GM18861 (cell line): ENCODE results near the gene BCAN.

Experiments used
- ATAC-seq: cut with Tn5 transposase; IDR thresholded peaks from one replicate; pipeline ENCODE4 v1.9.1; 2021; ENCODE audit not compliant: unreplicated experiment

BCAN gene

GRCh38 chr1:156659988-156660751, 18.3 kb downstream of the BCAN start:
- ATAC-seq, result peak; percentile 51

- peak; percentile 4 for ATAC-seq
These were observed 18.8 kb downstream of the BCAN start for GRCh38 chr1:156660752-156661112.

- no peak for ATAC-seq
These were observed 20.3 kb downstream of the BCAN start for GRCh38 chr1:156662005-156662799.

- no peak for ATAC-seq
These were observed 20.8 kb downstream of the BCAN start for GRCh38 chr1:156662800-156663055.

GRCh38 chr1:156663178-156663577, 21.3 kb downstream of the BCAN start:
- no peak for ATAC-seq

GRCh38 chr1:156664046-156664766, 22.3 kb downstream of the BCAN start:
- ATAC-seq, result no peak

- no peak for ATAC-seq
These were observed 23.0 kb downstream of the BCAN start for GRCh38 chr1:156664767-156665411.

- ATAC-seq, result no peak
These were observed 23.6 kb downstream of the BCAN start for GRCh38 chr1:156665539-156665938.

- no peak for ATAC-seq
These were observed 25.1 kb downstream of the BCAN start for GRCh38 chr1:156666862-156667609.

GRCh38 chr1:156667610-156667967, 25.7 kb downstream of the BCAN start:
- ATAC-seq, result no peak

- ATAC-seq, result no peak
These were observed 26.2 kb downstream of the BCAN start for GRCh38 chr1:156667968-156668709.

GRCh38 chr1:156668801-156669637, 27.1 kb downstream of the BCAN start:
- ATAC-seq, result no peak

GRCh38 chr1:156669794-156670193, 27.9 kb downstream of the BCAN start:
- no peak for ATAC-seq

- ATAC-seq, result no peak
These were observed 28.4 kb downstream of the BCAN start for GRCh38 chr1:156670359-156670758.

GRCh38 chr1:156670791-156671190, 28.9 kb downstream of the BCAN start:
- no peak for ATAC-seq

- no peak for ATAC-seq
These were observed 29.9 kb downstream of the BCAN start for GRCh38 chr1:156671804-156672203.

GRCh38 chr1:156673387-156674121, 31.6 kb downstream of the BCAN start:
- ATAC-seq, result no peak

- no peak for ATAC-seq
These were observed 33.5 kb downstream of the BCAN start for GRCh38 chr1:156675210-156676113.
